DOHH2 (cell line): ENCODE results near the gene DDX59.

Source experiments
- EZH2phosphoT487 ChIP-seq: fragments of 200-600 bp; sonication (generic); IDR thresholded peaks from 2 replicates; pipeline ENCODE4 v1.6.1; 2017; ENCODE audit warnings: borderline replicate concordance, mild to moderate bottlenecking, antibody characterized with exemption, low read length, moderate library complexity, mixed read lengths
- TF ChIP-seq, protein P1 (sequence below): fragments of 200-600 bp; sonication (generic); IDR thresholded peaks from one replicate; pipeline ENCODE4 v1.5.1; 2014; ENCODE audit warnings: antibody characterized with exemption, mild to moderate bottlenecking, low read depth, low read length; ENCODE audit not compliant: poor library complexity, severe bottlenecking

GRCh38 chr1:200708769-200709168 is 39.1 kb upstream of the DDX59 start:
- TF ChIP-seq, protein P1, sequence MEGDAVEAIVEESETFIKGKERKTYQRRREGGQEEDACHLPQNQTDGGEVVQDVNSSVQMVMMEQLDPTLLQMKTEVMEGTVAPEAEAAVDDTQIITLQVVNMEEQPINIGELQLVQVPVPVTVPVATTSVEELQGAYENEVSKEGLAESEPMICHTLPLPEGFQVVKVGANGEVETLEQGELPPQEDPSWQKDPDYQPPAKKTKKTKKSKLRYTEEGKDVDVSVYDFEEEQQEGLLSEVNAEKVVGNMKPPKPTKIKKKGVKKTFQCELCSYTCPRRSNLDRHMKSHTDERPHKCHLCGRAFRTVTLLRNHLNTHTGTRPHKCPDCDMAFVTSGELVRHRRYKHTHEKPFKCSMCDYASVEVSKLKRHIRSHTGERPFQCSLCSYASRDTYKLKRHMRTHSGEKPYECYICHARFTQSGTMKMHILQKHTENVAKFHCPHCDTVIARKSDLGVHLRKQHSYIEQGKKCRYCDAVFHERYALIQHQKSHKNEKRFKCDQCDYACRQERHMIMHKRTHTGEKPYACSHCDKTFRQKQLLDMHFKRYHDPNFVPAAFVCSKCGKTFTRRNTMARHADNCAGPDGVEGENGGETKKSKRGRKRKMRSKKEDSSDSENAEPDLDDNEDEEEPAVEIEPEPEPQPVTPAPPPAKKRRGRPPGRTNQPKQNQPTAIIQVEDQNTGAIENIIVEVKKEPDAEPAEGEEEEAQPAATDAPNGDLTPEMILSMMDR: no peak
- no peak for TF ChIP-seq EZH2phosphoT487
